SU-DHL-6 (cell line): ENCODE results near the gene TRIM66.

Experiments used
- H2AFZ ChIP-seq: fragments of 200-600 bp; sonication (generic); 2 replicates; pipeline ENCODE4 v1.6.1; 2014; ENCODE audit warnings: low read depth, mild to moderate bottlenecking, moderate library complexity, mixed read lengths, antibody characterized with exemption, low read length; ENCODE audit not compliant: severe bottlenecking
- H3F3A ChIP-seq: fragments of 200-600 bp; shearing (Covaris generic); 2 replicates; pipeline ENCODE4 v1.6.0; 2016; ENCODE audit warnings: antibody characterized with exemption, mild to moderate bottlenecking; ENCODE audit not compliant: insufficient read depth
- H3K27ac ChIP-seq: fragments of 200-600 bp; sonication (generic); 2 replicates; pipeline ENCODE4 v1.5.1; 2016; ENCODE audit warnings: low read depth, mild to moderate bottlenecking, low read length, moderate library complexity, mixed read lengths
- H3K27me3 ChIP-seq: fragments of 200-600 bp; sonication (generic), shearing (Covaris generic); 2 replicates; pipeline ENCODE4 v1.6.0; 2014; ENCODE audit warnings: mild to moderate bottlenecking, low read length
- H3K36me3 ChIP-seq: fragments of 200-600 bp; sonication (generic); 2 replicates; pipeline ENCODE4 v1.6.1; 2014; ENCODE audit warnings: mild to moderate bottlenecking, low read length, mixed read lengths
- H3K4me2 ChIP-seq: fragments of 300-600, 200-600 bp; shearing (Covaris generic), sonication (generic); 2 replicates; pipeline ENCODE4 v1.6.0; 2014; ENCODE audit warnings: low read length, low read depth, mild to moderate bottlenecking; ENCODE audit not compliant: poor library complexity, severe bottlenecking
- H3K4me3 ChIP-seq: fragments of 200-600 bp; sonication (generic); 2 replicates; pipeline ENCODE4 v1.5.1; 2014; ENCODE audit warnings: antibody characterized with exemption, low read length, mild to moderate bottlenecking, mixed read lengths; ENCODE audit not compliant: insufficient read depth, poor library complexity, severe bottlenecking
- H3K79me2 ChIP-seq: fragments of 200-600 bp; sonication (generic); 2 replicates; pipeline ENCODE4 v1.6.1; 2014; ENCODE audit warnings: mild to moderate bottlenecking, low read length, moderate library complexity; ENCODE audit not compliant: insufficient read depth
- H3K9ac ChIP-seq: fragments of 200-600 bp; sonication (generic); 2 replicates; pipeline ENCODE4 v1.7.0; 2014; ENCODE audit warnings: mild to moderate bottlenecking, low read length
- H3K9me2 ChIP-seq: fragments of 200-600 bp; sonication (generic); replicated peaks from 2 replicates; pipeline ENCODE4 v1.6.1; 2014; ENCODE audit warnings: low read length; ENCODE audit not compliant: insufficient read depth
- H3K9me3 ChIP-seq: fragments of 200-600 bp; sonication (generic); 2 replicates; pipeline ENCODE4 v1.6.1; 2014; ENCODE audit warnings: low read length, mixed read lengths; ENCODE audit not compliant: insufficient read depth
- H4K20me1 ChIP-seq: fragments of 200-600 bp; sonication (generic); 2 replicates; pipeline ENCODE4 v1.6.1; 2014; ENCODE audit warnings: low read depth, mild to moderate bottlenecking, antibody characterized with exemption, low read length, moderate library complexity, mixed read lengths
- CTCF ChIP-seq: fragments of 200-600 bp; sonication (generic); IDR thresholded peaks from one replicate; pipeline ENCODE4 v1.5.1; 2017; ENCODE audit warnings: antibody characterized with exemption, mild to moderate bottlenecking, low read length, moderate library complexity; ENCODE audit not compliant: insufficient read depth, poor library complexity, severe bottlenecking
- EZH2phosphoT487 ChIP-seq: fragments of 200-600 bp; sonication (generic), shearing (Covaris generic); conservative IDR thresholded peaks from 2 replicates; pipeline ENCODE4 v1.6.1; 2018; ENCODE audit warnings: mild to moderate bottlenecking, antibody characterized with exemption, low read length, moderate library complexity, mixed read lengths

TRIM66 gene

DNA sequence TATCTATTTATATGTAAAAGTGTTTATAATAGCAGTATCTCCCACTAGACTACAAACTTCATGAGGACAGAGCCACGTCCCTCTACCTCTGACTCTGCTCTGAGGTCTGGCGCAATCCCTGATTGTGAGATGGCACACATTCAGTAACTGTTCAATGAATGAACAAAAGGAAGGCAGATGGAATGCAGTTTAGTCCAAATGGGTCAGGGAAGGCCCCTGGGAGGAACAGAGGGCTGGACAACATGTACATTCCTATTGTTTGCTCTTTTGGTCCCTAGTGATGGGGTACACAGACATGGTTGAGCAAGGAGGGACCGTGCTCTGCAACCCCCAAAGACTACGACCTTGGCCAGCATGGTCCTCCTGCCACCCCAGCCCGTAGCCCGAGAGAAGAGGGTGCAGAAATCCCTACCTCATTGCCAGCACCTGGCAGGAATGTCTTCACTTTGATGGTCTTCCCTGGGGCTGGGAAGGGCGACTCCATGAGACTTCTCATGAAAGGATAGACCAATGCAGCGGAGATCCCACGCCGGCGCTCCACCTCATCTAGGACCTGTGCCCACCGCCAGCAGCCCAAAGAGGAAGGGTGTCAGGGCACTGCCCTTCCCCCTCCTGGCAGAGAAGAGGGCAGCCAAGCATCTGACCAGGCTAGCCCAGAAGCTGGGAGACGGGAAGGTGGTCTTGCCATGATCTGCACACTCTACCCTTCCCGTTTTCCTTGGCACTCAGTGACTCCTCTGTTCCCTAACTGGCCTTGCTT, 24.4 kb upstream of the TRIM66 start:
- H4K20me1 ChIP-seq: no peaks in the 10 kb centered on the region
- no peak overlapping the region for H3K27ac ChIP-seq
- H3K4me3 ChIP-seq: no peak overlapping the region
- no peaks in the 10 kb centered on the region for H3K36me3 ChIP-seq
- no peak overlapping the region for H3K4me2 ChIP-seq
- no peaks in the 10 kb centered on the region for H3K27me3 ChIP-seq
- H3K79me2 ChIP-seq: no peaks in the 10 kb centered on the region
- TF ChIP-seq EZH2phosphoT487 (no peak), CTCF (no peak)
- no peaks in the 10 kb centered on the region for H3K9me3 ChIP-seq
- no peak overlapping the region for H3K9ac ChIP-seq
- no peaks in the 10 kb centered on the region for H3K9me2 ChIP-seq
- no peak overlapping the region for H2AFZ ChIP-seq
- H3F3A ChIP-seq: no peaks in the 10 kb centered on the region

DNA sequence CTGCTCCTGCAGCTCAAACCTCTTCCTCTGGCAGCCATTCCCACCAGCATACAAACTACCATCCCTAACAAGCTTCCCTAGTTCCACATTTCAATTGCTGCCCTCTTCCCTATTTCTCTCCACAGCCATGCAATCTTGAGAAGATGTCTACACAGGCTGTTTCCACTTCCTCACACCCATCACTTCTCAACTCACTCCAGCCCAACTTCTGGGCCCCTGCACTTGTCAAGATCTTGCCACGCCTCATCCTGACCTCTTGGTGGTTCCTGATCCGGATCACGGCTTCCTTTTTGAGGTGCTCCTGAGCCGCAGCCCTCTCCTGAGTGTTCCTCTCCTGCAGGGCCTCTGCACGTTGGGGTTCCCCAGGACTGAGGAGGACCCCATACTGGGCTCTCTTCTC, 22.7 kb upstream of the TRIM66 start:
- no peak overlapping the region for H3K4me2 ChIP-seq
- H3K9me3 ChIP-seq: no peaks in the 10 kb centered on the region
- no peaks in the 10 kb centered on the region for H3K9me2 ChIP-seq
- H2AFZ ChIP-seq: no peak overlapping the region
- H3F3A ChIP-seq: no peaks in the 10 kb centered on the region
- no peaks in the 10 kb centered on the region for H3K79me2 ChIP-seq
- TF ChIP-seq EZH2phosphoT487 (no peak), CTCF (no peak)
- H3K27me3 ChIP-seq: no peaks in the 10 kb centered on the region
- no peaks in the 10 kb centered on the region for H4K20me1 ChIP-seq
- no peaks in the 10 kb centered on the region for H3K36me3 ChIP-seq
- H3K9ac ChIP-seq: no peak overlapping the region
- H3K27ac ChIP-seq: no peak overlapping the region
- no peak overlapping the region for H3K4me3 ChIP-seq

DNA sequence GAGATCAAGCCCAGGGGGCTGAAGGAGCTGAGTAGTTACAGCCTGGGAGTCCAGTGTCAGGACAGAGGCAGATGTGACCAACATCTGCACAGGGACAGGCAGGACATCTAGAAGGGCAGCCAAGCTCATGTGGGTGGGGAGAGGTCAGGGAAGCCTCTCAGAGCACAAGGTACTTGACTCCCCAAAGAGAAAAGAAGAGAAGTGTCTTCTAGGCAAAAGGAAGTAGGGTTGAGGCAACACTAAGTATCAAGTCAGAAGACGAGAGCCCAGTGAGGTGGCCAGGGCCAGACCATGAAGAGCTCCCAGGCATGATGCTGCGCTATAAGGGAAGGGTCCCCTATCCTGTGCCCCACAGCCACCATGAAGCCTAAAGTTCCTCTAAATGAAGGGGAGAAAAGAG, 21.7 kb upstream of the TRIM66 start:
- Histone ChIP-seq H2AFZ (no peak overlapping the region), H3K36me3 (no peaks in the 10 kb centered on the region), H3K9me3 (no peaks in the 10 kb centered on the region), H3K9me2 (no peaks in the 10 kb centered on the region), H3K27me3 (no peaks in the 10 kb centered on the region), H3K9ac (no peak overlapping the region), H3K27ac (no peak overlapping the region), H3K4me3 (no peak overlapping the region), H3F3A (no peaks in the 10 kb centered on the region), H3K79me2 (no peaks in the 10 kb centered on the region), H4K20me1 (no peaks in the 10 kb centered on the region), H3K4me2 (no peak overlapping the region)
- TF ChIP-seq CTCF (no peak), EZH2phosphoT487 (no peak)
